Muscle of back (tissue), 13 donors: ENCODE measurements around the gene ERC2. TPM values are rescaled to one million over a fixed set of nuclear protein-coding genes. Genes with fewer than 3 reads are reported as not detected.
"Not testable (repeated sequence)": the region's sequence is repeated elsewhere in the genome, so short reads cannot be mapped to it uniquely, and the experiment has no call there.

ENCODE experiments used
- DNase-seq, 3 donors: peaks; one replicate each; pipeline versions ENCODE4 v3.0.0 to v3.0.0-alpha.2; 2013
- long read RNA-seq, 9 donors: transcript quantifications; one replicate each; lab custom pipeline, GENCODE V29; 2026
- polyA plus RNA-seq, 10 donors: library from polyadenylated mRNA; unstranded; fragments of 120-200 nt; gene quantifications; one replicate each; pipeline ENCODE4 v1.2.1, GENCODE V29; 2013; ENCODE audit not compliant: insufficient read length in 10 of 10

Gene ERC2
- polyA plus RNA-seq: 1 to 10 TPM in 9 of 10 donors, under 1 TPM in 1; 0.76 to 2.5 (median 1.6) TPM
- long read RNA-seq, donor 1: 0 reads
- long read RNA-seq, donor 2: 0 reads
- long read RNA-seq, donor 3: 0 reads
- long read RNA-seq, donor 4, partial matches to known transcripts: 0 of 1 reads
- long read RNA-seq, donor 4, other reads (novel, unspliced or antisense): 0 of 1 reads
- long read RNA-seq, donor 5: 0 reads
- long read RNA-seq, donor 6: 0 reads
- long read RNA-seq, donor 7: 0 reads
- long read RNA-seq, donor 8: 0 reads
- long read RNA-seq, donor 9: 0 reads

DNA sequence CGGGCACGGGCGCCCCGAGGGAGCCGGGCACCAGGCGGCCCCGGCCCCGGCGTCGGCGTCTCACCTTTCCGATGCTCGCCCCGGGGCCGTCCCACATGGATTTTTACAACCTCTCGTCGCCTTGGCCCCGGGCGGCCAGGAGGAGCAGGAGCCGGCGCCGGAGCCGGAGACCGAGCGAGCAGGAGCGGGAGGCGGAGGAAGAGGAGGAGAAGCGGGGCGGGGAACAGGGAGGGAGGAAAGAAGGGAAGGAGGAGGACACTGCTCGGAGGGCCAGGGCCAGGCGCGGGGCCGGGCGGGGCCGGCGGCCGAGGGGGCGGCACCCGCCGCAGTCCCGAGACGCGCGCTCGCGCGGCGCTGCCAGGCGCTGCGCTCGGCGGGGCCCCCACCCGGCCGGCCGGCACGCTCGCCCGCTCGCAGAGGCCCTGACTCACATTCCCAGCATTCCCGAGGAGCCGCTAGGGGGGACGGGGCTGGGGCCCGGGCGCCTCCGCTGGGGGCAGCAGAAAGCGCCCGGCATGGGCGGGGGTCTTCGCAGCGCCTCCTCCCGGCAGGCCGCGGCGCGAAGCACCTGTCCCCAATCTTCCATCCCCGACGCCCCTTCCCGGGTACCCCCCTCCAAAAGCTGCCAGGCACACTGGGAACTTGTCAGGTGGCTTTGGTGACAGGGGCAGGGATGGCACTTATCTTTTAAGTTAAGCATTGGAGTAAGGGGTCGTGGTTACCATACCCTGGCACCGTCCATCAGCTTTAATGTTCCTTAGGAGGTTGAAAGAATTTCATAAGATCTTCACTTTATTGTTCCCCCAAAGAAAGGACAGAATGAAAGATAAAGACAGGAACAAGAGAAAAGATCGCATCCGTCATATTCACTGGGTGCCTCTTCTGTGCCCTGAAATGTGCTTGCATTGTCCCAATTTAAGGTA lies at the start of gene ERC2:
TSS of gene ERC2 (minus strand) at position 284 of the 923 bp plus-strand sequence.
- DNase-seq: peak; percentile 23 to 78 (median 57)

DNA sequence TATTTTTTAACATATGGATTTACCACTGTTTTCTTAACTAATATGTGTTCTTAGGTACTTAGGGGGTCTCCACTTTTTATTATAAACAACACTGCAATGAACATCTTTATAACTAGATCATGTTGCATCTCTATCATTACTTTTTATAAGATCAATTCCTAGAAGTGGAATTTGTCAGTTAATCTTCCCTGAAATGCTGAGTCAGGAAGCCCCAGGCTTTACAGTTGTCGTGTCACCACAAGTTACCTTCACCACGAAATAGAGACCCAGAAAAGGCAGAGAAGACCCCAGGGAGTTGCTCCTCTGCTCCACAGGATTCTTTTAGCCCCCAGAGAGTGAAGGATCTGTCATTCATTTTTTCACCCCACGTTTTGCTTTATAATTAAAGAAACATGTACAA lies 34.5 kb upstream of the ERC2 start:
- no peak for DNase-seq

DNA sequence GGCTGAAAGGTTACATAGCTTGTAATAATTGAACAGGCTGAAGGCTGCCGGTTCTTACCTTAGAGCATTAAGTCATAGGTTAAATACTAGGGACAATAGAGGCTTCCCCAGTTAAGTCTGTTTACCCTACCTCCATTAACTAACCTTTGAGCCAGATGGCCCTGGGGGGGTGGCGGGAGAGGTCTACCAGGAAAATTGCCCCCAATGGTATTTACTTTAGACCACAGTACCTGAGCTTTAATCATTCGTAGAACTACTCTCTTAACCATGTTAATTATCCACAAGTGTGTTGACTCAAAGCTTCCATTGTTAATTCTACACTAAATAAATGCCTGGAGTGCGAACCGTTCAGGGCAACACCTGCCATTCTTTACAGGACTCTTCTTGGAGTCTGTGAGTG lies 28.1 kb upstream of the ERC2 start:
- DNase-seq: not testable (repeated sequence)

DNA sequence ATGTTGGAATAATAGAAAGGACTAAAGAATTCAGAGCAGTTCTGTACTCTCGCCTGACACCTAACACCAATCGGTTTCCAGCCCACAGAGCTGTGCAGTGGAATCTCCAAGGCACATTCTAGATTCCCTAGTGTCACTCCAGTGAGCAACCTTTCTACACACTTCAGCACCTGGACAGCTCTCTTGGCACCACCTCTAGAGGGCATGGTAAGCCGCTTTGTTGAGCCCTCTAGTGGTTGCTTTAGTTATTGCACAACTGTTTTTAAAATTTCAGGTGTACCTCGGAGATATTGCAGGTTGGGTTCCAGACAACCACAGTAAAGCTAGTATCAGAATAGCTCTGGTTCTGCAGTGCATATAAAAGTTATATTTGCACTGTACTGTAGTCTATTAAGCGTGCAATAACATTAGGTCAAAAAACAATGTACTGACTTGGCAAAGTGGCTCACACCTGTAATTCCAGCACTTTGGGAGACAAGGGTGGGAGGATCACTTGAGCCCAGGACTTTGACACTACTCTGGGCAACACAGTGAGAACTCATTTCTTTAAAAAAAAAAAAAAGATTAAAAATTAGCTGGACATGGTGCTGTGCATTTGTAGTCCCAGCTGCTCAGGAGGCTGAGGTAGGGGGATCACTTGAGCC lies 26.5 kb upstream of the ERC2 start:
- peak; percentile 86 to 91 (median 90) for DNase-seq

DNA sequence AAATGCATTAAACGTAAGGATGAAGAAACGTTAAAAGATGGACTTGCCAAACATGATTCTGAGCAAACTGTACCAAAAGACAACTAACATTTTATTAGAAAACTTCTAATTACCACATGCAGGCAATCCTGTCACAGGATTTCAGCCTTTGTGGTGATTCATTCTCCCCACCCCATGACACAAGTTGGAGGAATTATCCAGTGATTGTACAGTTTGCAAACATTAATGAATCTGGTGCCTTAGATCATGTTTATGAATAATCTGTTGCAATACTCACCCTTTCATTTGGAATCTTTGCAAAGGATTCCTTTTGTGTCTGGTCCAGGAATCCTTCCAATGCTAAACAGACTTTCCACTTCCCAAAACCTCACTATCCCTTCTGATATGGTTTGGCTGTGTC lies 23.3 kb upstream of the ERC2 start:
- DNase-seq: no peak

DNA sequence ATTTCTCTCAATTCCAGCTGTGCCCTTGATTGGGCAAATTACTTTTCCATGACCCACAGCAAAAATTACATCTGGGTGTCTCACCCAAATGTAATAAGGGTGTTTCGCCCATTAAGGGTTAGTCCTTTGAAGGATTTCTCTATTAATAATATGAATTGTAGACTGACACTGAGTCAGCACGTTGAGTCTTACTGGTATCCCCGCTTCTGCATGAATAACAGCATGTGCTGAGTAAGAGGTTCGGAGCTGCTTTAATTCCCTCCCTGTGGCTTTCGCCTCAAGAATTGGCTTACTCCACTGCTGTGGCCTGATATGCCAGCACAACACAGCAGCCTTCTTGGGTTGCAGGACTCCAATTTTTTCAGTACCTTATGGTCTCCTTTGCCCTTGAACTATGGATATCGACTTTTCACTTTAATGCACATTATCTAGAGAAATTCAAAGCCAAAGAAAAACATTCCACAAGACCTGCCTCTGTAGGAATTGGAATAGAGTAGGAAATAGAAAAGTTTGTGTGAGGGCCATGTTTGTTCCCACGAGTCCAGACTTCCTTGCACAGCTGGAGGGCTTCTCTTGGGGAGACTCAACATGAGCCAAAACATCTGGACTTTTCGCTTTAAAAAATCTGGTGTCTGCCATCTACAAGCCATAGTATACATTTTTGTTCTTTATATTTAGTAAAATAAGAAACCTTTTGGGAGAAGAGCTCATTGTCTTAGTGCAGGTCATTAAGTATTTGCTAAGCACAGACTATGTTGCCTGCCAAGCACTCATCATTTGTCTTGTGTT lies 20.7 kb upstream of the ERC2 start:
- peak; percentile 43 to 90 (median 68) for DNase-seq

DNA sequence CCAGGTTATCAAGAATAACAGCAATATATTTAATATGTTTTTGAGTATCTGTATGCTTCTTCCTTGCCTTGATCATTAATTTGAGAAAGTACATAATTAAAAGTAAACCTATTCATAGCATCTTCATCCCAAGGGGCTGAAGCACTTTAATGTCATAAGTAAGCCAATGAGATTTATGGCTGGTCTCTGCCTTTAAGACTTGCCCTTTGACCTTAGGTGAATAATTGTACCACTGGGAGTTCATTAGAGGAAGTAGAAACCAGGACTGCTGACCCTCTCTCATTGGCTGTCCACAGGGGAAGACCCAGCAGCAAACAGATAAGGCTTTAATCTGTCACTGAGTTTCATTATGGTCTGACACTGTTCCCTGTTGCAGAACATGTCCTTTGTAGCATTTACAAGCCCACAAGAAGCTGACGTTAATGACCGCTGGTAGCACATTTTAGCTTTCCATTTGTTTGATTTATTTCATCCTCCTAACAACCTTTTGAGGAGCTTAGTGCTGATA lies 16.3 kb upstream of the ERC2 start:
- no peak for DNase-seq

DNA sequence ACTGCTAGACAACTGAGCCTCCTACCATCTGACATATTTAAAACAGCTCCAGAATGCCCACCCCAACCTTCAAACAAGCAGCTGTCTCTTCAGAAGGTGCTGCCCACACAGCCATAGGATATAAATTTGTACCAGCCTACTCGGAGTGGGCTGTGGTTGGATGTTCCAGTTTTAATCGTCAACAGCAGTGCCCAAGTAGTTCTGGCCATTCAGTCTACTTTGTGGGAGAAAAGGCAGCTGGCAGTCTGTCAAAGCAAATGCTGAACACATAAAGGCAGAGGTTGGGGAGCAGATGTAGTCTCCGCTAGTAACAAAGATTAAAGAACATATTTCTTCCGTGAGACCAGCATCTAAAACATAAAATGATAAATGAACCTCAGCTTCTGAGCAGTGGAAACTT lies 15.9 kb upstream of the ERC2 start:
- no peak for DNase-seq

DNA sequence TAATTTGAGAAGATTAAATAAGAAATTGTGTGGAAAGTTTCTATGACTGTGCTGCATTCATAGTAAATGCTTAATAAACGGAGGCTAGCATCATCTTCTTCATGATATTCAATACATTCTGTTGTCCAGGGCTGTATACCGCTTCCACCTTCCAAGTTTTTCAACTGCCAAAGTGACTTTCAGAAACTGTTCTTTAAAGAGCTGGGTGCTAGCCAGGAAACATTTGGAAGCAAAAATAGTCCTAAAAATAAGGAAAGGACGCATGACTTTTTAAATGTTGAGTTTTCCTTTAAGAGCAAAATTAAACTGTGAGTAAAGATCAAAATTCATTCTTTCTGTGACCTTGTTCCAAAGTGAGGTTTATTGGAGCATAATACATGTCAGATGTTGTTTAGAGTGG lies 9.4 kb upstream of the ERC2 start:
- DNase-seq: peak; percentile 40 to 72 (median 69)

DNA sequence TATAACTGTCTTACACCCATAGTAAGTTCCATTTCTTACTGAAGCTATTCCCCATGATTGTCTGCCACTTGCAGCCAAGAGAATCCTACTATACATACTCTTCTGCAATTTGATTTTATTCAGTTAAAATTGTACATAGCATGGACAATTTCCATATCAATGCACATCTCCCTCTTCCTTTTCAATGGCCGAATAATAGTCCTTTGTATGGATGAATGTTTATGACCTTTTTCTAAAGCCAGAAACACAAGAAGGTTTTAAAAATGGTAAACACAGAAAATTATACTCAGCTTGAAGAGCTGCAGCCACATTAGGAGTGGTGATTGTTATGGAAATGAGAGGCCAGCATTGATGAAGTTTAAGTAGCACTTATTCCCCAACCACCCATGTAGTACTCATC lies 8.5 kb upstream of the ERC2 start:
- DNase-seq: no peak

DNA sequence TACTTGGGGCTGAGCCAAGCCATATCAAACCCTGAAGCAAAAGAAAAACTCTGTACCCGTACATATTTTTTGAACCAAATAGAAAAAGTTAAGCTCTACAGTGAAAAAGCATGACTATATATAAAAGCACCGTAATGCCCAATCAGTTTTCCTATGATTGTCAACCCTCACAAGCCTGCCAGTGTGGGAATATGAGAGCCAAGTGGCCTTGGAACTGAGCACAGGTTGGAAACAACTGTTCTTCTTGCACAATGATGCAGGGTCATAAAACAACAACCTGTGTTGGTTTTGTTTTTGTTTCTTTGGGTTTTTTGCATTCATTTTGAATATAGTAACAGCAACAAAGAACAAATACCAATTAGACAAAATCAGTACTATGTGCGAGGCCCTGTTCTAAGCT lies 3.5 kb upstream of the ERC2 start:
- DNase-seq: no peak

DNA sequence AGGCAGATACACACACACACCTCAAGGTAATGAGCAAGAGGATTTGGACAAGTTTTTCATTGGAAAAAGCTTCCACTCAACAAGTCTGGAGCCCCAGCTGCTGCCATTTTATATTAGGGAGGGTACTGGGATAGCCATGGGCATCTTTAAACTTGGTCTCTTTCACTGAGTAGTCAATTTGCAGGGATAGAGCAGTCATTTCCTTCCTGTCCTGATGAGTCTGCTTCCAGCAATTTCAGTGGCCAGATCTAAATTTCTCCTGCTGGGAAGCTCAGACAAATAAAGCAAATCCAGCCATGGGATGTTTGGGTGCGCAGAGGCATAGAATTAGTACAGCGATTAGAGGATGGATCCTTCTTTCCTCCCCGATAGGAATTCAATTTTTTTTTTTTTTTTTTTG lies 874 bp upstream of the ERC2 start:
- DNase-seq: no peak

DNA sequence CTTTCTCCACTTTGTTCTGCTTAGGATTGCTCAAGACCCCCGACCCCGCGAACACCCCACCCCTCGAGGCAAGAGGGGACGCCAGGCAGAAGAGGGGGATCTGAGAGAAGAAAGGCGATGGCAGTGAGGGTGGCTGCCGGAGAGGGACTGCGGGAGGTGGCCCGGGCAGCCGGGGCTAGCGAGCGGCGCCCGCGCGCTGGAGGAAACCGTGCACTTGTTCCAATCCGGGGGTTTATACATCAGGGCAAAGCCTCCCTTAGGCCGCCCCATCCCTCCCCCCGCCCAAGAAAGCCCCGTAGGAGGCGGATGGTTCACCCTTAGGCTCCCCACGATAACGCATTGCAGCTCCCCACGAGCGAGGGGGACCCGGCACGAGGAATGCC lies 475 bp downstream of the ERC2 start:
- DNase-seq: no peak

DNA sequence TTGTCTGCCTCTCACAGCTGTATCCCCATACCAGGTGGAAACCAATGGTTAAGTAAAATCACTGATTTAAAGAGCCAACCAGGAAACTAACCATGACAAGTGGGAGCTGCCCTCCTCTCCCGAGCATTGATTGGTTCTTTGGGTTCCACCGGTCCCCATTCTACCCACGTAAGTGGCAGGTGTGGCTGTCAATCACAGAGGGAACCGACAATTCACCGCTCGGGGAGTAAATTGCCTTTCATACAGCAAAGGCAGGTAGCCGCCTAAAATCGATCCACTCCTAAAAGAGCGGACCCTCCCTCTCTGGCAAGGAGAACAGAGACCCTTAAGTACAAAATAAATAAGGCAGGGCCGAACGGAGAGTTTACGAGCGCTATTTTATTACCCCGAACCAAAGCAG lies 1.2 kb downstream of the ERC2 start:
- peak; percentile 56 to 76 (median 67) for DNase-seq

DNA sequence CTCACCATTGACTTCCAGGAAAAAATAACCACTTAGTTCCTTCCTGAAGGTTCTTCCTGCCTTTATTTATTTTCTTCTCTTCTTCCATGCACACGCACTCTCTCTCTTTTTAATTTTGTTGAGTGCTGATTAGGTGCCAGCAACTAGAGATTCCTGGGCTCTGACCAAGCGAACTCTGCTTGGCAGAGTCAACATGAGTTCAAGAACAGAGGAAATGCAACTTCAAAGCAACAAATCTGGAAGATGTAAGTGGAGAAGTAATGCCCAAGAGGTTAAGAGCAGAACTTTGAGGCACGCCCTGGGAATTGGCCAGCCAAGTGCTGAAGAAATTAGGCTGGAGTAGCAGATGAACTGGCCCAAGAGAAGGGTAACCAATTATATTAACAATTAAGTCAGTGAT lies 8.5 kb downstream of the ERC2 start:
- peak in 1 of 3 donors; percentile 25 for DNase-seq

DNA sequence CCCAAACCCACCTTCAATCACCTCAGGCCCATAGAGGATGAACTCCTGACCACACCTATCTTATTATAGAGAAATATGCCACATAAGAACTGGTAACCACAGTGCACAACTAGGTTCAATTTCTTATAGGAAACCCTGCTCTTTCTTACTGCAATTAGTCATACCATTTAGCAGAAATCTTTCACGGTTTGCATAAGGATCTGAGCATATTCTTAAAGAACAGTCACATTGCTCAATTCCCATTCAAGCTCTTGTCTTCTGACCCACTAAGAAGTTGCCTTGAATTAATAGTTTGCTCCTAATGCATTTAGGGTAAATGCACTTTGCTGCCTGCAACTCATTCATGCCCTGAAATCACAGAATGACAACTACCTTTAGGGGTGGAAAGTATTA lies 9.2 kb downstream of the ERC2 start:
- peak in 1 of 3 donors; percentile 21 for DNase-seq

DNA sequence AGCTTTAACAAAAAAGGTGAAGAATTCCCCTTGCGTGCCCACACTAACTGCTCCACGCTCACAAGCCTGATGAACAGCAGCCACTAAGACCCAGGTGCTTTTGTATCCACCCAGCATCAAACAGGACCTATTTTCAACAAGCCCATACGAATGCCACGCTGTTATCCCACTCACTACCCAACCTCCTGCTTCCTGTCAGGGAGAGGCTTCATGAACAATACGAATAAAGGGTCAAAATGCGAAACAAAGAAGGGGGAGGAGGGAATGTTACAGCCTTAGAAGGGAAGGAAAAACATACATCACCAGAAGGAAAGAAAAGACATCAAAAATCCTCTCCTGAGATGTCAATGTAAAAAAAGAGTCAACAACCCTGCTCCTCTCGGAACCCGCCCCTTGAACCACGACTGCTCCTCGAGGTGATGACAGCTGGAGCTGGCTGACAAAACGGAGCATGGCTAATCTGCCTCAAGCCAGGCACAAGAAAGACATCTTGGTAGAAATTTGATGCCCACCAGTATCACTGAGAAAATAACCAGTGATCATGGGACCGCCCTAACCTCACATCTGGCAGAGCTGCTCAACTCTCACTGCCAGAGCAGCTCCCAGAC lies 9.7 kb downstream of the ERC2 start:
- DNase-seq: peak in 1 of 3 donors; percentile 9

DNA sequence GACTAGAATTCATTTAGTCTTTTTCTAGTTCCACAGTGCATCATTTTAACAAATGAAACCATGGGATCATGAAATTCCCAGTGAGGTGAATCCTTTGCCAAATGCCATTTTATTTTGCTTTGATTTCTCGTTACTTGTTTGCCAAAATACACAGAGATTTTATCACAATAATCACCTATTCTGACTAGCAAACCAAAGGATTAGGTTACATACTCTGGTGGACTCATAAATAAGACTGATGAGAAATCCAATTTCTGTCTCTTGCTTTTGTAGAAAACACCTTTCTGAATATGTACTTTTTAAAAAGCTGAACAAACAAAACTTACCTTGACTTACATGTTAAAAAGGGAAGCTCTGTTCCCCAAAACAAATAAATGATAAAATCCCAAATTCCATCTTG lies 12.2 kb downstream of the ERC2 start:
- DNase-seq: no peak

DNA sequence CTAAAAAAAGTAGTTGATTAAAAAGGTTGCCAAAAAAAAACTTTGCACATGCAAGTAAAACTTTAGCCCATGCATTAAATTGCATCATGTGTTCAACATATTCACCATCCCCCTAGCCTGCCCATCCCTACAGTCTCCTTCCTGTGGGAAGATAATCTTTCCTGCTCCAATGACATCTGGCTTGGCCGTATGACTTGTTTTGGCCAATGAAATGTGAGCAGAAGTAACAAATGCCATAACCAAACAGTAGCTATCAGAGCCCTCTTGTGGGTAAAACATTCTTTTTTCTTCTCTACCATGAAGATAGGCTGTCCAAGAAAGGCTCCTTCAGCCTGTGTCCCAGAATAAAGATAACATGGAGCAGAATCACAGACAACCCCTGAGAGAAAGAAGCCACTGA lies 15.3 kb downstream of the ERC2 start:
- no peak for DNase-seq

DNA sequence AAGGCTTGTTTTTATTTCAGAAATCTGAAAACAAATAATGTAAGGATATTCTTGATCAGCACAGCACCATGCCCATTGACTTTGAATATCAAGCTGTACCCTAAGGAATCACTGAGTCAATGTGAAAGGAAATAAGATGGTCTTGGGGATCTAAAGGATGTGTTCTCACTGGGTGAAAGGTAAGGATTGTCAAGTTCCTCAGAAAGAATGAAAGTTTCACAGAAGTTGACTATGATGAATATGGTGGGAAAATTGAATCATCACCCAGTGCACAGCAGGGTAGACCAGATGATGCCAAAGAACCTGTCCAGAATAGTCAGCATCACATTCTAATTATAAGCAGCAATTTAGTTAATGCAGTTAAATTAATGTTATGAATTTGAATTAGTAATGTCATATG lies 16.2 kb downstream of the ERC2 start:
- no peak for DNase-seq

DNA sequence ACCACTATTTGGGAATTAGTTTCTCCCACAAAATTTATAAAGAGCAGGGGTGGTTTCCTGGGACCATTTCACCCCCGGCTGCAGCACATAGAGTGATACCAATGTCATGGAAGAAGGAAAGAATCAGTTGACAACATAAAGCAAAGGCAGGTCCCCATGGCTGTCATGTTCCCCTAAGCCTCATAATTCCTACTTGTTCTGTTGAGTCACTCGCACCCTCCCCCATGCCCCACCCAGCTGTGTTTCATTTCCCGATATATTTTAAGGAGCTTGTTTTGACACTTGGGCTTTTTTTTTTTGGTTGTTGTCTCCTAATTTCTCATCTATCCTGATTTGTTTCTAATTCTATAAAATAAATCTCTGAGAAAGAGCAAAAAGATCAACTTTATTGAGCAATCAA lies 24.9 kb downstream of the ERC2 start:
- no peak for DNase-seq
